Measurements from ENCODE around the gene GALR3.

DNA sequence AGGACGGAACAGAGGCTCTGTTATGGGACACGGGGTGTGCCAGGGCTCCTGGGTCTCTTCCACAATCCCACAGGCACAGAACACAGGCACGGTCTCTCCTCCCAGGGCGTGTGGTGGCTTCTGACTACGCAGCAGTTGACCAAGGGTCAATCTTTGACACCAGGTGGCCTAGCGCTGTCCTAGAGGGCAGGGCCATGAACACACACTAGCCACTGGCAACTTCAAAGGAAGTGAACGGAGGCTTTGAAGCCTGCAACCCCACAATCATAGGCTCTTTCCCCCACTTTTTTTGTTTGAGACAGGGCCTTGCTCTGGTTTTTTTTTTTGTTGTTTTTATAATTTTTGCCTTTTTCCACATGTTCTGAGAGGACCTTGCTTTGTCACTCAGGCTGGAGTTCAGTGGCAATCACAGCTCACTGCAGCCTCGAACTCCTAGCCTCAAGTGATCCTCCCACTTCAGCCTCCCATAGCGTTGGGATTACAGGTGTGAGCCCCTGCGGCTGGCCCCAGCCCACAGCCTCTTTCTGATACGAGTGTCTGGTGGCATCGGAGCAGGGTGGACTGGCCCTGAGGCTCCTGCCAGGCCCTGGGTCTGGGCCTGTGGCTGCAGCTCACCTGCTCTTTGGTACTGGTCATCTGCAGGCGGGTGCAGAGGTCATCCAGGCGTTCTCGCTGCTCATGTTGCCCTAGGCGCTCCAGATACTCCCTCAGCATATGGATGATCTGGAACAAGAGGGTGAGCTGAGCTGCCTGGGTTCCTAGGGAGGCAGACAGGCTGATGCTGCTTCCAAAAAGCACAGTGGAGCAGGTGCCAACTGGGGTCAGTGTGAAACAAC is 9.1 kb downstream of the GALR3 start:
- no peak for TF ChIP-seq ZNF384 (IDR thresholded peaks at IDR 0.05)
- TF ChIP-seq FOXA1 (IDR thresholded peaks at IDR 0.05), result no peak
- no peak for TF ChIP-seq FOXM1 (IDR thresholded peaks at IDR 0.05; ENCODE audit: borderline replicate concordance)

Measured in HEK293T (cell line).